Central memory CD8-positive, alpha-beta T cell (primary cell): Measurements from ENCODE around the gene RRM2.
A peak's percentile ranks its signal among the peaks of the same experiment; 100 is the strongest.
"Not testable (repeated sequence)": the region's sequence is repeated elsewhere in the genome, so short reads cannot be mapped to it uniquely, and the experiment has no call there.

Experiments used
- ATAC-seq: fragments of 150-1000 bp; cut with Tn5 transposase; replicated peaks from 2 replicates; pipeline ENCODE4 v1.10.0; 2022; ENCODE audit warnings: mild to moderate bottlenecking, moderate FRiP score, moderate number of reproducible peaks; ENCODE audit not compliant: poor library complexity, severe bottlenecking; ENCODE audit errors: extremely low read depth
- DNase-seq, 2 donors: peaks; one replicate each; pipeline ENCODE4 v3.0.0; 2021; ENCODE audit warnings: low spot score in 2 of 2
- H3K27ac Mint-ChIP-seq: one replicate; pipeline ENCODE4 v1.8.0; 2022; ENCODE audit warnings: low read depth, mild to moderate bottlenecking, moderate library complexity, mixed read lengths
- H3K27me3 Mint-ChIP-seq: one replicate; pipeline ENCODE4 v1.8.0; 2022; ENCODE audit warnings: mixed read lengths
- H3K36me3 Mint-ChIP-seq: one replicate; pipeline ENCODE4 v1.8.0; 2022; ENCODE audit warnings: mild to moderate bottlenecking, moderate library complexity, mixed read lengths; ENCODE audit not compliant: insufficient read depth
- H3K4me1 Mint-ChIP-seq: one replicate; pipeline ENCODE4 v1.8.0; 2022; ENCODE audit warnings: mixed read lengths
- H3K4me3 Mint-ChIP-seq: one replicate; pipeline ENCODE4 v1.8.0; 2022; ENCODE audit warnings: mild to moderate bottlenecking, moderate library complexity, mixed read lengths
- H3K9me3 Mint-ChIP-seq: one replicate; pipeline ENCODE4 v1.8.0; 2022; ENCODE audit warnings: mixed read lengths

RRM2 gene

GRCh38 chr2:10083046-10083445 is 39.5 kb upstream of the RRM2 start:
- peaks cover 88% of the 10 kb centered on the region for H3K27me3 Mint-ChIP-seq
- H3K9me3 Mint-ChIP-seq, result no peaks in the 10 kb centered on the region
- DNase-seq, result no peak
- ATAC-seq, result no peak
- H3K4me3 Mint-ChIP-seq, result no peak overlapping the region
- H3K36me3 Mint-ChIP-seq, result peaks cover 3% of the 10 kb centered on the region
- H3K27ac Mint-ChIP-seq, result no peak overlapping the region
- H3K4me1 Mint-ChIP-seq, result peaks cover 13% of the 10 kb centered on the region

- Mint-ChIP-seq H3K27me3 (peaks cover 83% of the 10 kb centered on the region), H3K4me3 (no peak overlapping the region), H3K9me3 (no peaks in the 10 kb centered on the region), H3K4me1 (peaks cover 13% of the 10 kb centered on the region), H3K36me3 (peaks cover 3% of the 10 kb centered on the region), H3K27ac (no peak overlapping the region)
- no peak for ATAC-seq
- DNase-seq, result no peak
These were observed 38.8 kb upstream of the RRM2 start for GRCh38 chr2:10083692-10084211.

- H3K9me3 Mint-ChIP-seq, result no peaks in the 10 kb centered on the region
- DNase-seq, result no peak
- ATAC-seq, result no peak
- no peak overlapping the region for H3K4me3 Mint-ChIP-seq
- H3K27me3 Mint-ChIP-seq, result peaks cover 82% of the 10 kb centered on the region
- H3K27ac Mint-ChIP-seq, result no peak overlapping the region
- H3K36me3 Mint-ChIP-seq, result peaks cover 3% of the 10 kb centered on the region
- H3K4me1 Mint-ChIP-seq, result peaks cover 8% of the 10 kb centered on the region
These were observed 38.2 kb upstream of the RRM2 start for GRCh38 chr2:10084223-10084865.

- ATAC-seq, result no peak
- no peak for DNase-seq
- H3K27me3 Mint-ChIP-seq, result peaks cover 89% of the 10 kb centered on the region
- H3K4me3 Mint-ChIP-seq, result no peak overlapping the region
- H3K27ac Mint-ChIP-seq, result no peak overlapping the region
- peaks cover 7% of the 10 kb centered on the region for H3K4me1 Mint-ChIP-seq
- H3K36me3 Mint-ChIP-seq, result peaks cover 3% of the 10 kb centered on the region
- no peaks in the 10 kb centered on the region for H3K9me3 Mint-ChIP-seq
These were observed 37.4 kb upstream of the RRM2 start for GRCh38 chr2:10085043-10085667.

- Mint-ChIP-seq H3K9me3 (no peaks in the 10 kb centered on the region), H3K27ac (no peak overlapping the region), H3K36me3 (peaks cover 3% of the 10 kb centered on the region), H3K4me1 (peaks cover 7% of the 10 kb centered on the region), H3K27me3 (peaks cover 94% of the 10 kb centered on the region), H3K4me3 (no peak overlapping the region)
- no peak for ATAC-seq
- no peak for DNase-seq
These were observed 36.9 kb upstream of the RRM2 start for GRCh38 chr2:10085668-10086059.

- H3K36me3 Mint-ChIP-seq, result no peaks in the 10 kb centered on the region
- H3K9me3 Mint-ChIP-seq, result no peaks in the 10 kb centered on the region
- peaks cover 90% of the 10 kb centered on the region for H3K27me3 Mint-ChIP-seq
- no peak for ATAC-seq
- no peak overlapping the region for H3K4me3 Mint-ChIP-seq
- no peak overlapping the region for H3K27ac Mint-ChIP-seq
- H3K4me1 Mint-ChIP-seq, result peaks cover 6% of the 10 kb centered on the region
- DNase-seq, result no peak
These were observed 35.6 kb upstream of the RRM2 start for GRCh38 chr2:10086950-10087349.

- Mint-ChIP-seq H3K4me3 (no peak overlapping the region), H3K36me3 (no peaks in the 10 kb centered on the region), H3K27ac (no peak overlapping the region), H3K27me3 (peaks cover 90% of the 10 kb centered on the region), H3K9me3 (no peaks in the 10 kb centered on the region), H3K4me1 (peaks cover 6% of the 10 kb centered on the region)
- ATAC-seq (no peak), DNase-seq (no peak)
These were observed 35.2 kb upstream of the RRM2 start for GRCh38 chr2:10087360-10087759.

- DNase-seq, result no peak
- H3K4me3 Mint-ChIP-seq, result no peak overlapping the region
- H3K27ac Mint-ChIP-seq, result no peak overlapping the region
- H3K36me3 Mint-ChIP-seq, result peaks cover 1% of the 10 kb centered on the region
- H3K4me1 Mint-ChIP-seq, result peaks cover 6% of the 10 kb centered on the region
- H3K27me3 Mint-ChIP-seq, result peaks cover 90% of the 10 kb centered on the region
- H3K9me3 Mint-ChIP-seq, result no peaks in the 10 kb centered on the region
- no peak for ATAC-seq
These were observed 32.9 kb upstream of the RRM2 start for GRCh38 chr2:10089565-10090190.

- no peak for DNase-seq
- H3K4me3 Mint-ChIP-seq, result peak overlapping the region; percentile 50
- peaks cover 1% of the 10 kb centered on the region for H3K36me3 Mint-ChIP-seq
- ATAC-seq, result no peak
- H3K27ac Mint-ChIP-seq, result no peak overlapping the region
- peaks cover 6% of the 10 kb centered on the region for H3K4me1 Mint-ChIP-seq
- H3K27me3 Mint-ChIP-seq, result peaks cover 88% of the 10 kb centered on the region
- no peaks in the 10 kb centered on the region for H3K9me3 Mint-ChIP-seq
These were observed 31.2 kb upstream of the RRM2 start for GRCh38 chr2:10091182-10091888.

- H3K4me3 Mint-ChIP-seq, H3K36me3 Mint-ChIP-seq, DNase-seq, H3K4me1 Mint-ChIP-seq, H3K9me3 Mint-ChIP-seq, ATAC-seq, H3K27ac Mint-ChIP-seq: not testable (repeated sequence)
- H3K27me3 Mint-ChIP-seq, result peaks cover 88% of the 10 kb centered on the region
These were observed 30.7 kb upstream of the RRM2 start for GRCh38 chr2:10091889-10092244.

- DNase-seq (no peak), ATAC-seq (no peak)
- peaks cover 3% of the 10 kb centered on the region for H3K36me3 Mint-ChIP-seq
- peaks cover 82% of the 10 kb centered on the region for H3K27me3 Mint-ChIP-seq
- H3K27ac Mint-ChIP-seq, result no peak overlapping the region
- H3K4me3 Mint-ChIP-seq, result no peak overlapping the region
- H3K4me1 Mint-ChIP-seq, result peaks cover 11% of the 10 kb centered on the region
- no peaks in the 10 kb centered on the region for H3K9me3 Mint-ChIP-seq
These were observed 28.2 kb upstream of the RRM2 start for GRCh38 chr2:10094271-10094814.

- peaks cover 11% of the 10 kb centered on the region for H3K4me1 Mint-ChIP-seq
- ATAC-seq (no peak), DNase-seq (no peak)
- H3K36me3 Mint-ChIP-seq, result peaks cover 3% of the 10 kb centered on the region
- H3K27ac Mint-ChIP-seq, result no peak overlapping the region
- no peaks in the 10 kb centered on the region for H3K9me3 Mint-ChIP-seq
- peaks cover 73% of the 10 kb centered on the region for H3K27me3 Mint-ChIP-seq
- no peak overlapping the region for H3K4me3 Mint-ChIP-seq
These were observed 27.4 kb upstream of the RRM2 start for GRCh38 chr2:10095175-10095574.
